Osteocyte (in vitro differentiated cells): ENCODE results near the gene STUB1. TPM values are rescaled to one million over a fixed set of nuclear protein-coding genes. Genes with fewer than 3 reads are reported as not detected.

Experiments
- DNase-seq: peaks from one replicate; pipeline ENCODE4 v3.0.0; 2021; ENCODE audit warnings: mixed read lengths; ENCODE audit not compliant: unreplicated experiment; ENCODE audit errors: extremely low spot score
- H3K27ac Mint-ChIP-seq: one replicate; pipeline ENCODE4 v1.8.0; 2021; ENCODE audit warnings: mild to moderate bottlenecking, mixed read lengths; ENCODE audit not compliant: unreplicated experiment
- H3K27me3 Mint-ChIP-seq: one replicate; pipeline ENCODE4 v1.8.0; 2021; ENCODE audit warnings: mixed read lengths; ENCODE audit not compliant: unreplicated experiment
- H3K36me3 Mint-ChIP-seq: one replicate; pipeline ENCODE4 v1.8.0; 2021; ENCODE audit warnings: mixed read lengths; ENCODE audit not compliant: unreplicated experiment
- H3K4me1 Mint-ChIP-seq: one replicate; pipeline ENCODE4 v1.8.0; 2021; ENCODE audit warnings: mixed read lengths; ENCODE audit not compliant: unreplicated experiment
- H3K4me3 Mint-ChIP-seq: one replicate; pipeline ENCODE4 v1.8.0; 2021; ENCODE audit warnings: mild to moderate bottlenecking, moderate library complexity, mixed read lengths; ENCODE audit not compliant: unreplicated experiment
- H3K9me3 Mint-ChIP-seq: one replicate; pipeline ENCODE4 v1.8.0; 2021; ENCODE audit warnings: mixed read lengths; ENCODE audit not compliant: unreplicated experiment
- long read RNA-seq: library from polyadenylated mRNA; unstranded; transcript quantifications from one replicate; pipeline ENCODE4 v2.0.0, GENCODE V29; 2021
- total RNA-seq: library from RNA; stranded (reverse); gene quantifications from 2 replicates; pipeline ENCODE4 v1.2.1, GENCODE V29; 2021
- TF ChIP-seq, protein P1 (sequence below): fragments of 200-600 bp; sonication (generic); IDR thresholded peaks from 2 replicates; pipeline ENCODE4 v1.5.0; 2021; ENCODE audit warnings: antibody characterized with exemption, mild to moderate bottlenecking, moderate library complexity

The STUB1 gene
- 109 and 116 TPM in 2 replicates for total RNA-seq
- long read RNA-seq, partial matches to known transcripts: 1 of 3 reads
- long read RNA-seq, other reads (novel, unspliced or antisense): 0 of 3 reads

DNA sequence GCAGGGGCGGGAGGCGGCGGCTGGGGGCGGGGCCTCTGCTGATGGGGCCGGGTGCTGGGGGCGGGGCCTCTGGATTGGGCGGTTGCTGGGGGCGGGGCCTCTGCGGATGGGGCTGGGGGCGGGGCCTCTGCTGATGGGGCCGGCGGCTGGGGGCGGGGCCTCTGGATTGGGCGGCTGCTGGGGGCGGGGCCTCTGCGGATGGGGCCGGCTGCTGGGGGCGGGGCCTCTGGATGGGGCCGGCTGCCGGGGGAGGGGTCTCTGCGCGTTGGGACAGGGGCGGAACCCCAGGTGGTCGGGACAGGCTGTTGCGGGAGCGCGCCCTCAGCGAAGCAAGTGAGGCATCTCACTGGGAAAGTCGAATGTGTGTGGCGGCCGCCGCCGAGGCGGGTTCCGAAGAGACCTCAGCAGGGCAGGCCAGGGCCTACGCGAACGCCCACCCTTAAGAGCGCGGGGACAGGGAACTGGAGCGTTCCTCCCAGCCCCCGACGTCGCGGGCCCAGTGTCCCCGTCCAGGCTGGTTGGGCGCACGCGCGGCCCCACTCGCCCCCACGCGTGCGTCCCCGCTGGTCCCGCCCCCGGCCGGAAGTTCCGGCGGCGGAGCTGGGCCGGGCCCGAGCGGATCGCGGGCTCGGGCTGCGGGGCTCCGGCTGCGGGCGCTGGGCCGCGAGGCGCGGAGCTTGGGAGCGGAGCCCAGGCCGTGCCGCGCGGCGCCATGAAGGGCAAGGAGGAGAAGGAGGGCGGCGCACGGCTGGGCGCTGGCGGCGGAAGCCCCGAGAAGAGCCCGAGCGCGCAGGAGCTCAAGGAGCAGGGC lies at the start of gene STUB1:
STUB1 (plus strand) TSS at position 597 of the 811 bp plus-strand sequence; CDS start at position 713, 116 bp downstream.
- peaks cover 11% of the 10 kb centered on the region for H3K36me3 Mint-ChIP-seq
- H3K9me3 Mint-ChIP-seq: no peaks in the 10 kb centered on the region

DNA sequence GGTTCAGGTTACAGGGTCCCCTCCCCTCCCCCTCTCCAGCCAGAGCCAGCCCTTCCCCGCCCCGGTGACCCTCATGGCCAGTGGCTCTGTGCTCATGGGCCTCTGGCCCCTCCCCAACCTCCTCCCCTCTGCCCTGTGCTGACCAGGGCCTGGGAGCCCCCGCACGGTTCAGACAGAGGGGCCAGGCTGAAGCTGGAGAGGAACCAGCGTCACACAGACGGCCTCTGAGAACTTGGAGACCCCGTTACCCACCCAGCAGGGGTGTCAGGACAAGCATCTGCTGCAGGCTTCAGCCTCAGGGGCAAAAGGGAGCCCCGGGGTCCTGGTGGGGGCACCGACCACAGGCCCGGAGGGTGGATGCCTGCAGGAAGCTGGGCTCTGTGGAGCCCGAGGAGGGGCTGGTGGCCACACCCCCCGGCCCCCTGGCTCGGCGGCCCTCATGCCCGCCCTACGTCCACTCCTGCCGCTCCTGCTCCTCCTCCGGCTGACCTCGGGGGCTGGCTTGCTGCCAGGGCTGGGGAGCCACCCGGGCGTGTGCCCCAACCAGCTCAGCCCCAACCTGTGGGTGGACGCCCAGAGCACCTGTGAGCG lies 49.3 kb upstream of the STUB1 start, which contains the start of gene WFIKKN1:
WFIKKN1 (plus strand) TSS at position 171 of the 591 bp plus-strand sequence; CDS start at position 440, 269 bp downstream.
- Mint-ChIP-seq H3K27ac (no peak within 1 kb of the TSS), H3K27me3 (no peaks in the 10 kb centered on the region)

More for the DNA sequence above, at the start of gene STUB1:
- peak; percentile 97 for DNase-seq
- no peaks in the 10 kb centered on the region for H3K27me3 Mint-ChIP-seq
- H3K4me1 Mint-ChIP-seq: peaks cover 24% of the 10 kb centered on the region
- TF ChIP-seq, protein P1, sequence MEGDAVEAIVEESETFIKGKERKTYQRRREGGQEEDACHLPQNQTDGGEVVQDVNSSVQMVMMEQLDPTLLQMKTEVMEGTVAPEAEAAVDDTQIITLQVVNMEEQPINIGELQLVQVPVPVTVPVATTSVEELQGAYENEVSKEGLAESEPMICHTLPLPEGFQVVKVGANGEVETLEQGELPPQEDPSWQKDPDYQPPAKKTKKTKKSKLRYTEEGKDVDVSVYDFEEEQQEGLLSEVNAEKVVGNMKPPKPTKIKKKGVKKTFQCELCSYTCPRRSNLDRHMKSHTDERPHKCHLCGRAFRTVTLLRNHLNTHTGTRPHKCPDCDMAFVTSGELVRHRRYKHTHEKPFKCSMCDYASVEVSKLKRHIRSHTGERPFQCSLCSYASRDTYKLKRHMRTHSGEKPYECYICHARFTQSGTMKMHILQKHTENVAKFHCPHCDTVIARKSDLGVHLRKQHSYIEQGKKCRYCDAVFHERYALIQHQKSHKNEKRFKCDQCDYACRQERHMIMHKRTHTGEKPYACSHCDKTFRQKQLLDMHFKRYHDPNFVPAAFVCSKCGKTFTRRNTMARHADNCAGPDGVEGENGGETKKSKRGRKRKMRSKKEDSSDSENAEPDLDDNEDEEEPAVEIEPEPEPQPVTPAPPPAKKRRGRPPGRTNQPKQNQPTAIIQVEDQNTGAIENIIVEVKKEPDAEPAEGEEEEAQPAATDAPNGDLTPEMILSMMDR: no peak
- peak within 1 kb of the TSS; percentile 81 for H3K4me3 Mint-ChIP-seq
- peak within 1 kb of the TSS; percentile 88 for H3K27ac Mint-ChIP-seq

DNA sequence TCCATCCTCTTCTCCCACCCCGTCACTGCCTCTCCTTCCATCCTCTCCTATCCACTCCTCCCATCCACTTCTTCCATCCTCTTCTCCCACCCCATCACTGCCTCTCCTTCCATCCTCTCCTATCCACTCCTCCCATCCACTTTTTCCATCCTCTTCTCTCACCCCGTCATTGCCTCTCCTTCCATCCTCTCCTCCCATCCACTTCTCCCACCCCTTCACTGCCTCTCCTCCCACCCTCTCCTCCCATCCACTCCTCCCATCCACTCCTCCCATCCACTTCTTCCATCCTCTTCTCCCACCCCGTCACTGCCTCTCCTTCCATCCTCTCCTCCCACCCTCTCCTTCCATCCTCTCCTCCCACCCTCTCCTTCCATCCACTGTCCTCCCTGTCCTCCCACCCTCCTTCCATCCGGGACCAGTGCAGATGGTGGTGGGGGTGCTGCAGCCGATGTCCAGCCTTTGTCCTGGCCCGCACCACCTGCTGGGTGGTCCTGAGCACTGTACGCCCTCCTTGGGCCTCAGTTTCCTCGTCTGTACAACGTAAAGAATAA lies 48.3 kb upstream of the STUB1 start:
- TF ChIP-seq, protein P1: no peak
- peaks cover 37% of the 10 kb centered on the region for H3K4me1 Mint-ChIP-seq
- H3K27ac Mint-ChIP-seq: no peak overlapping the region
- peaks cover 2% of the 10 kb centered on the region for H3K36me3 Mint-ChIP-seq
- H3K27me3 Mint-ChIP-seq: no peaks in the 10 kb centered on the region
- no peak overlapping the region for H3K4me3 Mint-ChIP-seq
- H3K9me3 Mint-ChIP-seq: no peaks in the 10 kb centered on the region
- DNase-seq: no peak

More for the DNA sequence above, 49.3 kb upstream of the STUB1 start, which contains the start of gene WFIKKN1:
- H3K9me3 Mint-ChIP-seq: no peaks in the 10 kb centered on the region
- peaks cover 41% of the 10 kb centered on the region for H3K4me1 Mint-ChIP-seq
- TF ChIP-seq, protein P1: no peak
- DNase-seq: peak; percentile 86
- H3K4me3 Mint-ChIP-seq: no peak within 1 kb of the TSS
- peaks cover 4% of the 10 kb centered on the region for H3K36me3 Mint-ChIP-seq

DNA sequence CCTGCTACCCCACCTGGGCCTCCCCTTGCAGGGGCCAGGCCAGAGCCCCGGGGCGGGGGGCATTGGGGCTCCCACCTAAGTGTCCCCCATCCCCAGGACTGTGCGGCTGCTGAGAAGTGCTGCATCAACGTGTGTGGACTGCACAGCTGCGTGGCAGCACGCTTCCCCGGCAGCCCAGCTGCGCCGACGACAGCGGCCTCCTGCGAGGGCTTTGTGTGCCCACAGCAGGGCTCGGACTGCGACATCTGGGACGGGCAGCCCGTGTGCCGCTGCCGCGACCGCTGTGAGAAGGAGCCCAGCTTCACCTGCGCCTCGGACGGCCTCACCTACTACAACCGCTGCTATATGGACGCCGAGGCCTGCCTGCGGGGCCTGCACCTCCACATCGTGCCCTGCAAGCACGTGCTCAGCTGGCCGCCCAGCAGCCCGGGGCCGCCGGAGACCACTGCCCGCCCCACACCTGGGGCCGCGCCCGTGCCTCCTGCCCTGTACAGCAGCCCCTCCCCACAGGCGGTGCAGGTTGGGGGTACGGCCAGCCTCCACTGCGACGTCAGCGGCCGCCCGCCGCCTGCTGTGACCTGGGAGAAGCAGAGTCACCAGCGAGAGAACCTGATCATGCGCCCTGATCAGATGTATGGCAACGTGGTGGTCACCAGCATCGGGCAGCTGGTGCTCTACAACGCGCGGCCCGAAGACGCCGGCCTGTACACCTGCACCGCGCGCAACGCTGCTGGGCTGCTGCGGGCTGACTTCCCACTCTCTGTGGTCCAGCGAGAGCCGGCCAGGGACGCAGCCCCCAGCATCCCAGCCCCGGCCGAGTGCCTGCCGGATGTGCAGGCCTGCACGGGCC lies 47.5 kb upstream of the STUB1 start:
- H3K9me3 Mint-ChIP-seq: no peaks in the 10 kb centered on the region
- no peaks in the 10 kb centered on the region for H3K27me3 Mint-ChIP-seq
- H3K27ac Mint-ChIP-seq: no peak overlapping the region
- TF ChIP-seq, protein P1: no peak
- no peak overlapping the region for H3K4me3 Mint-ChIP-seq
- H3K4me1 Mint-ChIP-seq: peaks cover 29% of the 10 kb centered on the region
- DNase-seq: no peak
- H3K36me3 Mint-ChIP-seq: peaks cover 2% of the 10 kb centered on the region
